Endodermal cell (in vitro differentiated cells): ENCODE results near the gene TDRKH. TPM values are rescaled to one million over a fixed set of nuclear protein-coding genes. Genes with fewer than 3 reads are reported as not detected.

Experiments used
- DNase-seq: peaks from one replicate; pipeline ENCODE4 v3.0.0-alpha.2; 2017
- H3K27ac ChIP-seq: 2 replicates; pipeline ENCODE4 v1.5.1; 2013; ENCODE audit warnings: mild to moderate bottlenecking, low read depth, low read length, moderate library complexity
- H3K27me3 ChIP-seq: 2 replicates; pipeline ENCODE4 v1.6.1; 2013; ENCODE audit warnings: mild to moderate bottlenecking, low read length, moderate library complexity; ENCODE audit not compliant: insufficient read depth, control insufficient read depth, poor library complexity, severe bottlenecking
- H3K36me3 ChIP-seq: 2 replicates; pipeline ENCODE4 v1.7.0; 2013; ENCODE audit warnings: mild to moderate bottlenecking, low read length, moderate library complexity; ENCODE audit not compliant: control insufficient read depth, insufficient read depth
- H3K4me1 ChIP-seq: one replicate; pipeline ENCODE4 v1.7.0; 2013; ENCODE audit warnings: low read length; ENCODE audit not compliant: control insufficient read depth, insufficient read depth
- H3K4me3 ChIP-seq: 2 replicates; pipeline ENCODE4 v1.5.1; 2013; ENCODE audit warnings: mild to moderate bottlenecking, low read length, moderate library complexity
- H3K9ac ChIP-seq: 2 replicates; pipeline ENCODE4 v1.6.1; 2013; ENCODE audit warnings: mild to moderate bottlenecking, low read length, moderate library complexity; ENCODE audit not compliant: poor library complexity, severe bottlenecking; ENCODE audit errors: extremely low read depth
- H3K9me3 ChIP-seq: 2 replicates; pipeline ENCODE4 v1.6.1; 2013; ENCODE audit warnings: mild to moderate bottlenecking, low read length, moderate library complexity; ENCODE audit not compliant: control insufficient read depth
- H3K27ac Mint-ChIP-seq: 2 replicates; pipeline ENCODE4 v1.8.0; 2020; ENCODE audit warnings: mixed read lengths
- H3K27me3 Mint-ChIP-seq: 2 replicates; pipeline ENCODE4 v1.8.0; 2021; ENCODE audit warnings: mild to moderate bottlenecking, mixed read lengths; ENCODE audit not compliant: insufficient read depth
- H3K36me3 Mint-ChIP-seq: 2 replicates; pipeline ENCODE4 v1.8.0; 2020; ENCODE audit warnings: low read depth, mixed read lengths
- H3K4me1 Mint-ChIP-seq: 2 replicates; pipeline ENCODE4 v1.8.0; 2020; ENCODE audit warnings: mixed read lengths
- H3K4me3 Mint-ChIP-seq: 2 replicates; pipeline ENCODE4 v1.8.0; 2020; ENCODE audit warnings: mild to moderate bottlenecking, moderate library complexity, mixed read lengths
- H3K9me3 Mint-ChIP-seq: 2 replicates; pipeline ENCODE4 v1.8.0; 2020; ENCODE audit warnings: mild to moderate bottlenecking, mixed read lengths
- WGBS, 2 experiments: methylation state at CpG; one replicate each; pipeline versions ENCODE4 v1.1.5 to v1.1.7; 2013; ENCODE audit warnings: missing lambda C conversion rate in 2 of 2, mixed read lengths in 1 of 2; ENCODE audit not compliant: insufficient coverage in 1 of 2, insufficient read length in 1 of 2; 5-methylcytosine and 5-hydroxymethylcytosine counted together
- total RNA-seq, 2 donors: library from RNA; stranded (reverse); fragmentation: NEBNext Ultra II Directional in 1 of 2; extraction: Animal tissue kit (Norgen Biotek cat#: 25700) in 1 of 2; gene quantifications; 2 replicates in 1 of 2; 3 replicates in 1 of 2; pipeline ENCODE4 v1.2.1, GENCODE V29; 2021
- TF ChIP-seq, protein P1 (sequence below): fragments of 200-600 bp; sonication (generic); conservative IDR thresholded peaks from 2 replicates; pipeline ENCODE4 v1.5.0; 2021; ENCODE audit warnings: antibody characterized with exemption, mild to moderate bottlenecking

The TDRKH gene
- total RNA-seq, 2 donors from 2014 or later: 14.9 to 15.0 TPM

DNA sequence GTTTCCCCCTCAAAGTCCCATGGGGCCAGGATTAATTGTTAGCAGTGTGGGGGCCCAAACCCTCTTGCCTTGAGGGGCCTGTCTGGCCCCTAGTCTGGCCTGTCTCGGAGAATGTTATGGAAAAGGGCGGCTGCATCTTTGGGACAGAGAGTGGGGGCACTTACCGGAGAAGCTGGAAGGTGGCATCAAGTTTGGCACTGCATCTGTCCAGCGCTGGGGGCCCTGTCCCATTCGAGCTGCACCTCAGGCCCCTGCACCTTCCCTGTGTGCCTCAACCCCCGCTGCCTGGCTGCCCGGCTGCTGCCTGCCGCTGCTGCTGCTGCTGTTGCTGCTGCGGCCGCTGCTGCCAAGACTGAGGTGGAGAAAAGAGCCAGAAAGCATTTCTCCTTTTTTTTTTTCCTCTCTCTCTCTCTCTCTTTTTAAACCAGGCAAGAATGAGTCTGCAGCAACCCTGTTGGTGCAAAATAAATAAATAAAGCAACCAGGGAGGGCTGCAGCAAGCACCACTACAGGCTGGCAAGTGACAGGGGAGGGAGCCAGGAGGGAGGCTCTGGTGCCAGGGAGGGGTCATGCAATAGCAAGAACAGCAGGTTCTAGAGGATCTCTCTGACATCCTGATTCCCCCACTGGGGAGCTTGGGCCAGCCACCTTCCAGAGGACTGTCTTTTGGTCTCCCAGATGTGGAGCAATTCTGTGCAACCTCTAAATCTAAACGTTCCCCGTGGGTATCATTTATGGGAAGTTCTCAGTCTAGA lies 14.9 kb upstream of the TDRKH start, which contains the start of gene LINGO4:
TSS of gene LINGO4 (minus strand) at position 354 of the 755 bp plus-strand sequence. CDS start 2,715 bp downstream, outside the sequence.
- no peak within 1 kb of the TSS for H3K4me3 Mint-ChIP-seq
- no peaks in the 10 kb centered on the region for H3K36me3 Mint-ChIP-seq
- H3K4me1 Mint-ChIP-seq: peaks cover 16% of the 10 kb centered on the region
- no peaks in the 10 kb centered on the region for H3K9me3 Mint-ChIP-seq
- no peaks in the 10 kb centered on the region for H3K4me1 ChIP-seq
- peaks cover 10% of the 10 kb centered on the region for H3K27me3 Mint-ChIP-seq
- no peaks in the 10 kb centered on the region for H3K9me3 ChIP-seq
- H3K4me3 ChIP-seq: no peak within 1 kb of the TSS
- no peaks in the 10 kb centered on the region for H3K36me3 ChIP-seq
- no peaks in the 10 kb centered on the region for H3K27me3 ChIP-seq
- TF ChIP-seq, protein P1, sequence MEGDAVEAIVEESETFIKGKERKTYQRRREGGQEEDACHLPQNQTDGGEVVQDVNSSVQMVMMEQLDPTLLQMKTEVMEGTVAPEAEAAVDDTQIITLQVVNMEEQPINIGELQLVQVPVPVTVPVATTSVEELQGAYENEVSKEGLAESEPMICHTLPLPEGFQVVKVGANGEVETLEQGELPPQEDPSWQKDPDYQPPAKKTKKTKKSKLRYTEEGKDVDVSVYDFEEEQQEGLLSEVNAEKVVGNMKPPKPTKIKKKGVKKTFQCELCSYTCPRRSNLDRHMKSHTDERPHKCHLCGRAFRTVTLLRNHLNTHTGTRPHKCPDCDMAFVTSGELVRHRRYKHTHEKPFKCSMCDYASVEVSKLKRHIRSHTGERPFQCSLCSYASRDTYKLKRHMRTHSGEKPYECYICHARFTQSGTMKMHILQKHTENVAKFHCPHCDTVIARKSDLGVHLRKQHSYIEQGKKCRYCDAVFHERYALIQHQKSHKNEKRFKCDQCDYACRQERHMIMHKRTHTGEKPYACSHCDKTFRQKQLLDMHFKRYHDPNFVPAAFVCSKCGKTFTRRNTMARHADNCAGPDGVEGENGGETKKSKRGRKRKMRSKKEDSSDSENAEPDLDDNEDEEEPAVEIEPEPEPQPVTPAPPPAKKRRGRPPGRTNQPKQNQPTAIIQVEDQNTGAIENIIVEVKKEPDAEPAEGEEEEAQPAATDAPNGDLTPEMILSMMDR: no peak
- no peak within 1 kb of the TSS for H3K27ac ChIP-seq
- H3K27ac Mint-ChIP-seq: no peak within 1 kb of the TSS
- H3K9ac ChIP-seq: no peak within 1 kb of the TSS
- 88 to 94% methylated on average over 6 to 12 of the region's 12 CpGs for WGBS, 2 experiments
- DNase-seq: peak; percentile 39

- H3K27me3 ChIP-seq: no peaks in the 10 kb centered on the region
- no peaks in the 10 kb centered on the region for H3K36me3 ChIP-seq
- no peaks in the 10 kb centered on the region for H3K9me3 ChIP-seq
- no peaks in the 10 kb centered on the region for H3K9me3 Mint-ChIP-seq
- no peak overlapping the region for H3K4me3 ChIP-seq
- peak; percentile 26 for DNase-seq
- WGBS, 2 experiments: 91% methylated on average over 3 of the region's 3 CpGs; no CpG with 5 or more reads in 1 of the 2 experiments
- no peak overlapping the region for H3K4me3 Mint-ChIP-seq
- H3K4me1 ChIP-seq: no peaks in the 10 kb centered on the region
- no peaks in the 10 kb centered on the region for H3K36me3 Mint-ChIP-seq
- no peak overlapping the region for H3K9ac ChIP-seq
- H3K27ac ChIP-seq: no peak overlapping the region
- H3K27me3 Mint-ChIP-seq: peaks cover 10% of the 10 kb centered on the region
- TF ChIP-seq, protein P1: no peak
- no peak overlapping the region for H3K27ac Mint-ChIP-seq
- H3K4me1 Mint-ChIP-seq: peaks cover 6% of the 10 kb centered on the region
These were observed 13.6 kb upstream of the TDRKH start for GRCh38 chr1:151803915-151804314.

DNA sequence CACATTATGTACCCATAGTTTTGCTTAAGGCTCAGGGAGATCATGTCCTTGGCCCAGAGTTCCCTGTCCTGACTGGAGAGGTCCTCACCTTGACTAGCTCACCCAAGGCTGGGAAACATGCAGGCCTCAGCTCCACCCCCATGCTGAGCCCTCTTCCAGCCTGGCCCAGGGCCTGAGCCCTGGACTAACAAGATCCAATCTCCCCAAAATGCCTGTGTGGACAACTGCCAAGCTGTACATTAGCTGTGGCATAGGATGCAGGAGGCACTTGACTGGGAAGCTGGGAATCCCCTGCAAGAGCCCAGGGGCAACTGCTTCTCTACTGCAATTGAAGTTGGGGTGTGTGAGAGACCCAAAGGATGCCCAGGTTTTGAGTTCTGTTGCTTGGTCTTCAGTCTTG lies 12.9 kb upstream of the TDRKH start:
- H3K27ac Mint-ChIP-seq: no peak overlapping the region
- no peaks in the 10 kb centered on the region for H3K9me3 ChIP-seq
- no peak overlapping the region for H3K4me3 Mint-ChIP-seq
- H3K9me3 Mint-ChIP-seq: no peaks in the 10 kb centered on the region
- peaks cover 3% of the 10 kb centered on the region for H3K4me1 Mint-ChIP-seq
- H3K4me3 ChIP-seq: no peak overlapping the region
- TF ChIP-seq, protein P1: no peak
- H3K9ac ChIP-seq: no peak overlapping the region
- no peaks in the 10 kb centered on the region for H3K36me3 ChIP-seq
- no peak overlapping the region for H3K27ac ChIP-seq
- no peaks in the 10 kb centered on the region for H3K4me1 ChIP-seq
- H3K27me3 Mint-ChIP-seq: peaks cover 10% of the 10 kb centered on the region
- DNase-seq: peak; percentile 24
- no peaks in the 10 kb centered on the region for H3K36me3 Mint-ChIP-seq
- H3K27me3 ChIP-seq: no peaks in the 10 kb centered on the region
